ENCODE measurements around the gene PRSS36. TPM values are rescaled to one million over a fixed set of nuclear protein-coding genes. Genes with fewer than 3 reads are reported as not detected.

Gene PRSS36
- total and polyA plus RNA-seq, 2 of the 4 experiments (the other 2 are of a cell fraction) = 0.18 to 0.55 TPM

- ChIA-PET CTCF (interaction anchor here (0.6 kb wide), 1 partner anchor 10 kb away, joined by 3 read pairs; no protein-coding TSS in a partner anchor), POLR2A (ENCODE audit: unreplicated experiment) (no interaction called here)
- no peak overlapping the region for H3K4me3 ChIP-seq (ENCODE audit: insufficient read depth, low read depth, low read length)
- H4K91ac ChIP-seq (ENCODE audit: insufficient read depth, low read depth, low read length) = no peak overlapping the region
- no peak overlapping the region for H3K23ac ChIP-seq (ENCODE audit: low read depth, low read length)
- H2AK5ac ChIP-seq (ENCODE audit: low read depth, low read length) = no peak overlapping the region
- H4K8ac ChIP-seq (ENCODE audit: low read depth in 2 of 2, low read length in 2 of 2) = no peak overlapping the region
- no peak overlapping the region for H2BK15ac ChIP-seq (ENCODE audit: low read depth, low read length)
- no peak overlapping the region for H4K5ac ChIP-seq (ENCODE audit: low read depth, low read length)
- in situ Hi-C loops (cut with MboI; ENCODE audit: low sequenced_read_pairs) = no loop called here
- no peak overlapping the region for H3K27ac ChIP-seq (ENCODE audit: insufficient read depth, low read length)
- no peak overlapping the region for H2AK9ac ChIP-seq (replicated peaks; ENCODE audit: low read depth, low read length, poor library complexity)
- H3K56ac ChIP-seq (ENCODE audit: extremely low read depth, insufficient read depth, low read length) = no peak overlapping the region
- H3K9me1 ChIP-seq (ENCODE audit: insufficient read depth, low read length) = peaks cover 3% of the 10 kb centered on the region
- intact Hi-C loops (cut with micrococcal nuclease) = no loop called here
- H4K20me1 ChIP-seq (ENCODE audit: insufficient read depth, low read length) = no peaks in the 10 kb centered on the region
- H3K9ac ChIP-seq (ENCODE audit: low read depth, low read length) = no peak overlapping the region
- dilution Hi-C loops (cut with HindIII; ENCODE audit: low sequenced_read_pairs, unreplicated experiment) = no loop called here
- H3K79me1 ChIP-seq (ENCODE audit: low read depth in 1 of 2, low read length in 2 of 2) = no peaks in the 10 kb centered on the region
- no peak overlapping the region for H3K4me2 ChIP-seq (ENCODE audit: low read depth, low read length)
- H3K9me3 ChIP-seq (ENCODE audit: control insufficient read depth, insufficient read depth, low read length) = no peaks in the 10 kb centered on the region
- BruUV-seq (replicated peaks) = no TSS peak
- H2BK20ac ChIP-seq (ENCODE audit: low read depth, low read length) = no peak overlapping the region
- TF ChIP-seq SMC3 (IDR thresholded peaks at IDR 0.05; ENCODE audit: low read depth, low read length) (no peak), CEBPB (IDR thresholded peaks at IDR 0.05; ENCODE audit: low read depth, low read length) (no peak), RAD21 (IDR thresholded peaks at IDR 0.05; ENCODE audit: low read length) (no peak), MXI1 (IDR thresholded peaks at IDR 0.05; ENCODE audit: borderline replicate concordance, low read depth, low read length) (no peak), USF2 (IDR thresholded peaks at IDR 0.05; ENCODE audit: low read depth, low read length) (no peak), FOS (IDR thresholded peaks at IDR 0.05; ENCODE audit: low read depth, low read length) (no peak), ELK1 (IDR thresholded peaks at IDR 0.05; ENCODE audit: borderline replicate concordance, low read depth, low read length) (no peak), MAFK (IDR thresholded peaks at IDR 0.05; ENCODE audit: low read depth, low read length) (no peak), RCOR1 (IDR thresholded peaks at IDR 0.05; ENCODE audit: insufficient replicate concordance, low read length) (no peak), NFE2L2 (IDR thresholded peaks at IDR 0.05; ENCODE audit: low read depth, low read length) (no peak)
- 87% methylated on average over 3 of the region's 5 CpGs; no CpG with 5 or more reads in 1 of the 2 experiments for WGBS, 2 experiments (ENCODE audit: extremely low coverage in 2 of 2, insufficient read length in 1 of 2)
- DNase-seq (no peak), ATAC-seq (ENCODE audit: low read depth) (no peak)
- no peak overlapping the region for H2BK5ac ChIP-seq (ENCODE audit: low read depth, low read length, poor library complexity, severe bottlenecking)
- no peak overlapping the region for H3K4ac ChIP-seq (ENCODE audit: low read depth, low read length)
- H3K36me3 ChIP-seq (ENCODE audit: control insufficient read depth, insufficient read depth, low read length) = peaks cover 36% of the 10 kb centered on the region
- H3K18ac ChIP-seq (ENCODE audit: low read depth, low read length) = no peak overlapping the region
- H3K4me1 ChIP-seq (ENCODE audit: control insufficient read depth, insufficient read depth, low read length) = 0 out of 2 replicates have a peak, but pooled peaks cover 3% of the 10 kb centered on the region
- no peak overlapping the region for H2BK120ac ChIP-seq (ENCODE audit: low read depth, low read length)
- no peaks in the 10 kb centered on the region; the same call in 1 of the 2 replicates for H3K27me3 ChIP-seq (ENCODE audit: control insufficient read depth, insufficient read depth, low read length)
- no peak overlapping the region for H2AFZ ChIP-seq (replicated peaks; ENCODE audit: low read length, poor library complexity)
- no peak overlapping the region for H3K14ac ChIP-seq (replicated peaks; ENCODE audit: low read depth, low read length)
These were observed 18.0 kb downstream of the PRSS36 start for GRCh38 chr16:31131841-31132271.
